GM12878 (cell line): Measurements from ENCODE around the gene ATXN7L1. TPM values are rescaled to one million over a fixed set of nuclear protein-coding genes. Genes with fewer than 3 reads are reported as not detected.

ENCODE experiments used
- ATAC-seq: fragments of 200-7000 bp; cut with Tn5 transposase; 3 replicates; pipeline ENCODE4 v1.9.1; 2020; ENCODE audit warnings: mild to moderate bottlenecking, moderate library complexity
- BruUV-seq: library from RNA; stranded (reverse); fragments of 400-500 nt; replicated peaks from 2 replicates; lab custom pipeline; 2021; lab: Mats Ljungman, UMichigan
- CTCF ChIA-PET: fragments of 300-600 bp; sonication (Branson Sonifier 250); formaldehyde crosslinking; extraction: SDS; loops from one replicate; lab custom pipeline; 2021; ENCODE audit warnings: inconsistent platforms; lab: Yijun Ruan, JAX
- POLR2A ChIA-PET: fragments of 350-600 bp; formaldehyde crosslinking; extraction: SDS; loops from one replicate; lab custom pipeline; 2021; ENCODE audit warnings: inconsistent platforms; lab: Charles Lee
- RAD21 ChIA-PET: fragments of 300-600 bp; sonication (Branson Sonifier 250); formaldehyde crosslinking; loops from one replicate; lab custom pipeline; 2023; ENCODE audit warnings: antibody characterized with exemption; ENCODE audit not compliant: unreplicated experiment; lab: Charles Lee
- SMC1A ChIA-PET: fragments of 300-600 bp; sonication (Branson Sonifier 250); formaldehyde crosslinking; loops from one replicate; lab custom pipeline; 2023; ENCODE audit not compliant: unreplicated experiment, uncharacterized antibody; lab: Charles Lee
- DNase-seq: peaks from one replicate; pipeline ENCODE4 v3.0.0-alpha.2; 2011; ENCODE audit warnings: low read depth, low spot score
- FAIRE-seq: peaks from 3 replicates; lab custom pipeline; 2011; peaks lifted over from hg19 to GRCh38; lab: Jason Lieb, UNC
- H2AFZ ChIP-seq: 2 replicates; pipeline ENCODE4 v1.6.0; 2011; ENCODE audit warnings: low read depth, low read length, control low read depth; ENCODE audit not compliant: control insufficient read depth
- H3K27ac ChIP-seq: 2 replicates; pipeline ENCODE4 v1.5.1; 2011; ENCODE audit warnings: control low read depth; ENCODE audit not compliant: control insufficient read depth, insufficient read depth
- H3K27me3 ChIP-seq, 2 experiments: replicated peaks in 1 of 2; 2 replicates each; pipeline versions ENCODE4 v1.6.0 to v1.6.1; 2011; ENCODE audit warnings: low read length in 1 of 2; ENCODE audit not compliant: control insufficient read depth in 2 of 2, insufficient read depth in 2 of 2
- H3K36me3 ChIP-seq, 2 experiments: 2 replicates each; pipeline ENCODE4 v1.5.1; 2011; ENCODE audit warnings: low read length in 1 of 2; ENCODE audit not compliant: control insufficient read depth in 2 of 2, insufficient read depth in 2 of 2
- H3K4me1 ChIP-seq: 2 replicates; pipeline ENCODE4 v1.6.1; 2011; ENCODE audit warnings: mild to moderate bottlenecking, low read length, moderate library complexity, mixed read lengths; ENCODE audit not compliant: control insufficient read depth, insufficient read depth
- H3K4me2 ChIP-seq: 2 replicates; pipeline ENCODE4 v1.6.0; 2011; ENCODE audit warnings: control low read depth; ENCODE audit not compliant: control insufficient read depth, insufficient read depth
- H3K4me3 ChIP-seq: fragments of 200-600 bp; sonication (generic); 2 replicates; pipeline ENCODE4 v1.5.1; 2016
- H3K79me2 ChIP-seq: 2 replicates; pipeline ENCODE4 v1.6.0; 2011; ENCODE audit warnings: low read length; ENCODE audit not compliant: control insufficient read depth, insufficient read depth
- H3K9ac ChIP-seq: 2 replicates; pipeline ENCODE4 v1.8.0; 2011; ENCODE audit warnings: low read length, control low read depth, mixed read lengths; ENCODE audit not compliant: control insufficient read depth, insufficient read depth
- H3K9me3 ChIP-seq: replicated peaks from 3 replicates; pipeline ENCODE4 v1.5.1; 2011; ENCODE audit warnings: mild to moderate bottlenecking, low read length; ENCODE audit not compliant: control insufficient read depth, insufficient read depth
- H4K20me1 ChIP-seq: 2 replicates; pipeline ENCODE4 v1.6.0; 2011; ENCODE audit not compliant: control insufficient read depth, insufficient read depth
- MAX ChIP-seq: IDR thresholded peaks from 2 replicates; pipeline ENCODE4 v1.6.1; 2012; ENCODE audit warnings: low read depth, low read length, improper control_type of control experiment
- ZNF592 ChIP-seq: fragments of 450-650 bp; IDR thresholded peaks from 2 replicates; pipeline ENCODE4 v1.6.1; 2017; ENCODE audit warnings: mild to moderate bottlenecking, moderate library complexity
- WGBS: methylation state at CpG from one replicate; pipeline ENCODE4 v1.1.6; 2016; ENCODE audit warnings: low lambda C conversion rate; ENCODE audit not compliant: insufficient replicate concordance, insufficient coverage; ENCODE audit errors: missing lambda C conversion rate; 5-methylcytosine and 5-hydroxymethylcytosine counted together
- in situ Hi-C: fragments of 300-500 bp; cut with MboI; formaldehyde crosslinking; loops from 9 replicates; pipeline ENCODE4 v1.14.3; 2018; ENCODE audit warnings: mixed read lengths
- intact Hi-C: fragments of 100-400 bp; cut with micrococcal nuclease; formaldehyde crosslinking; loops from one replicate; pipeline ENCODE4 v1.14.2; 2022; ENCODE audit not compliant: unreplicated experiment
- polyA plus RNA-seq, 11 experiments: library from polyadenylated mRNA; depleted of rRNA in 4 of 11; unstranded in 6 of 11; stranded (reverse) in 5 of 11; fragments of >200 nt; fragmentation: Nextera tagmentation in 4 of 11; fragmentation: Illumina TruSeq in 1 of 11; extraction: Ambion mirVana in 4 of 11; extraction: Trizol in 1 of 11; gene quantifications; 1 replicate in 1 of 11; 2 replicates in 10 of 11; pipeline versions ENCODE4 v1.2.1 to v1.2.3, GENCODE V29; 2011 to 2016; ENCODE audit warnings: inconsistent platforms in 2 of 11, missing spikeins in 2 of 11, low read depth in 1 of 11
- total RNA-seq, 4 experiments: library from RNA; depleted of rRNA in 3 of 4; stranded (reverse); fragments of >200 nt in 3 of 4; fragmentation: Illumina TruSeq in 1 of 4; extraction: Trizol in 1 of 4; gene quantifications; 2 replicates each; pipeline versions ENCODE4 v1.2.1 to v1.2.3, GENCODE V29; 2013 to 2021

Gene ATXN7L1
- total and polyA plus RNA-seq, 10 of the 15 experiments (the other 5 are each of a cell fraction or from before 2014, with no cell fraction given) = 0.40 to 2.9 (median 1.2) TPM

GRCh38 chr7:105831302-105831620 lies 45.1 kb downstream of the ATXN7L1 start:
- H3K4me2 ChIP-seq = no peak overlapping the region
- H3K27me3 ChIP-seq = peaks cover 2 to 4% of the 10 kb centered on the region in 2 experiments; a peak in 3 of 4 replicates
- no peak overlapping the region for H3K9ac ChIP-seq
- no TSS peak for BruUV-seq
- 55% methylated on average over 3 of the region's 3 CpGs for WGBS
- in situ Hi-C loops (no loop called here), intact Hi-C loops (no loop called here)
- no peaks in the 10 kb centered on the region for H3K36me3 ChIP-seq
- H3K9me3 ChIP-seq = no peaks in the 10 kb centered on the region
- DNase-seq (no peak), ATAC-seq (no peak), FAIRE-seq (no peak)
- H2AFZ ChIP-seq = no peak overlapping the region
- H3K4me1 ChIP-seq = no peaks in the 10 kb centered on the region; the same call in 1 of the 2 replicates
- no peaks in the 10 kb centered on the region for H4K20me1 ChIP-seq
- H3K4me3 ChIP-seq = no peak overlapping the region
- POLR2A ChIA-PET = no interaction called here
- TF ChIP-seq ZNF592 (no peak), MAX (no peak)
- no peaks in the 10 kb centered on the region for H3K79me2 ChIP-seq
- SMC1A ChIA-PET = interaction anchor here (1.3 to 2.1 kb wide), 3 partner anchors 9 to 20 kb away, joined by 3 to 5 read pairs (median 5); no protein-coding TSS in a partner anchor
- RAD21 ChIA-PET = interaction anchor here (1.1 kb wide), 1 partner anchor 15 kb away, joined by 3 read pairs; no protein-coding TSS in a partner anchor
- no peak overlapping the region for H3K27ac ChIP-seq
- CTCF ChIA-PET = interaction anchor here (1.3 to 2.1 kb wide), 2 partner anchors 15 to 66 kb away, joined by 6 to 7 read pairs; no protein-coding TSS in a partner anchor
